BE2C (cell line): Measurements from ENCODE around the gene TTC31.

Experiments
- DNase-seq: peaks from one replicate; pipeline ENCODE4 v3.0.0-alpha.2; 2020
- H3K27me3 ChIP-seq: fragments of 250-450 bp; sonication (Bioruptor Pico); 2 replicates; pipeline ENCODE4 v1.5.1; 2020; ENCODE audit warnings: mild to moderate bottlenecking
- H3K36me3 ChIP-seq: fragments of 250-450 bp; sonication (Bioruptor Pico); 2 replicates; pipeline ENCODE4 v1.5.1; 2020; ENCODE audit warnings: mild to moderate bottlenecking
- H3K4me1 ChIP-seq: fragments of 250-450 bp; sonication (Bioruptor Pico); 2 replicates; pipeline ENCODE4 v1.5.1; 2020
- H3K4me3 ChIP-seq: 2 replicates; pipeline ENCODE4 v1.5.1; 2011; ENCODE audit warnings: low read depth, low read length
- H3K9me3 ChIP-seq: fragments of 250-450 bp; sonication (Bioruptor Pico); 2 replicates; pipeline ENCODE4 v1.5.1; 2020
- CTCF ChIP-seq: IDR thresholded peaks from 2 replicates; pipeline ENCODE4 v1.5.1; 2012; ENCODE audit warnings: mild to moderate bottlenecking, low read depth, low read length

The TTC31 gene

GRCh38 chr2:74493546-74493945 lies 10.7 kb downstream of the TTC31 start:
- Histone ChIP-seq H3K36me3 (no peaks in the 10 kb centered on the region), H3K4me1 (no peaks in the 10 kb centered on the region), H3K4me3 (no peak overlapping the region), H3K9me3 (no peaks in the 10 kb centered on the region), H3K27me3 (no peaks in the 10 kb centered on the region)
- no peak for TF ChIP-seq CTCF
- no peak for DNase-seq

- Histone ChIP-seq H3K36me3 (no peaks in the 10 kb centered on the region), H3K4me1 (no peaks in the 10 kb centered on the region; the same call in 1 of the 2 replicates), H3K4me3 (no peak overlapping the region), H3K27me3 (no peaks in the 10 kb centered on the region), H3K9me3 (no peaks in the 10 kb centered on the region)
- no peak for TF ChIP-seq CTCF
- no peak for DNase-seq
Measured at GRCh38 chr2:74495440-74495839, 12.6 kb downstream of the TTC31 start.

- no peak overlapping the region for H3K4me3 ChIP-seq
- no peak for TF ChIP-seq CTCF
- H3K36me3 ChIP-seq, result no peaks in the 10 kb centered on the region
- peaks cover 5% of the 10 kb centered on the region; the same call in 1 of the 2 replicates for H3K4me1 ChIP-seq
- no peaks in the 10 kb centered on the region for H3K9me3 ChIP-seq
- no peak for DNase-seq
- H3K27me3 ChIP-seq, result no peaks in the 10 kb centered on the region
Measured at GRCh38 chr2:74496997-74497776, 14.3 kb downstream of the TTC31 start.

GRCh38 chr2:74497777-74498499 lies 15.1 kb downstream of the TTC31 start:
- Histone ChIP-seq H3K9me3 (no peaks in the 10 kb centered on the region), H3K4me1 (peaks cover 5% of the 10 kb centered on the region; the same call in 1 of the 2 replicates), H3K4me3 (no peak overlapping the region), H3K27me3 (no peaks in the 10 kb centered on the region), H3K36me3 (no peaks in the 10 kb centered on the region; the same call in 1 of the 2 replicates)
- TF ChIP-seq CTCF, result no peak
- DNase-seq, result no peak

- Histone ChIP-seq H3K4me3 (peak overlapping the region; percentile 61), H3K36me3 (no peaks in the 10 kb centered on the region; the same call in 1 of the 2 replicates), H3K4me1 (peaks cover 5% of the 10 kb centered on the region; the same call in 1 of the 2 replicates), H3K9me3 (no peaks in the 10 kb centered on the region), H3K27me3 (no peaks in the 10 kb centered on the region)
- no peak for TF ChIP-seq CTCF
- DNase-seq, result peak; percentile 55
Measured at GRCh38 chr2:74498500-74499266, 15.8 kb downstream of the TTC31 start.
